HG02678 (cell line): ENCODE results near the gene TMEM229A.
"Not testable (repeated sequence)": the region's sequence is repeated elsewhere in the genome, so short reads cannot be mapped to it uniquely, and the experiment has no call there.

Experiments used
- ATAC-seq: cut with Tn5 transposase; IDR thresholded peaks from one replicate; pipeline ENCODE4 v1.9.1; 2021; ENCODE audit warnings: mild to moderate bottlenecking, moderate library complexity; ENCODE audit not compliant: unreplicated experiment

The TMEM229A gene

GRCh38 chr7:124033095-124033806 is 384 bp upstream of the TMEM229A start:
- ATAC-seq = no peak

GRCh38 chr7:124031919-124032318 is 948 bp downstream of the TMEM229A start:
- ATAC-seq = no peak

DNA sequence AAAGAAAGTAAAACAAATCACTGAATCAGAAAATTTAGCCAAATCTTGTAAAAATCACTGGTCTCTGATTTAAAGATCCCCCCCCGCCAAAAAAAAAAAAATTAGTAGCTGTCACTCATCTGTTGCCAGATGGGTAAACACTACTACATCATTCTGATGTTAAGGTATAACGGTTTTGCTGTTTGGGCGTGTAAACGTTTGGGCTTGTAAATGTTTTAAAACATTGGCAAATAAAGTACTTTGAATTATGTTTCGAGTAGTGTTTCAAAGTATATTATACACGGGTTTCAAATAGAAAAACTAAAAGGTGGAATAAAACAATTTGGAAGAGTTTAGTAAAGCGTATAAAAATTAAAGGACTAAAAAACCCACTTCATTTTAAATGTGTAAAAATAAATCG is 1.5 kb downstream of the TMEM229A start:
- ATAC-seq = no peak

GRCh38 chr7:124030964-124031363 is 1.9 kb downstream of the TMEM229A start:
- no peak for ATAC-seq

DNA sequence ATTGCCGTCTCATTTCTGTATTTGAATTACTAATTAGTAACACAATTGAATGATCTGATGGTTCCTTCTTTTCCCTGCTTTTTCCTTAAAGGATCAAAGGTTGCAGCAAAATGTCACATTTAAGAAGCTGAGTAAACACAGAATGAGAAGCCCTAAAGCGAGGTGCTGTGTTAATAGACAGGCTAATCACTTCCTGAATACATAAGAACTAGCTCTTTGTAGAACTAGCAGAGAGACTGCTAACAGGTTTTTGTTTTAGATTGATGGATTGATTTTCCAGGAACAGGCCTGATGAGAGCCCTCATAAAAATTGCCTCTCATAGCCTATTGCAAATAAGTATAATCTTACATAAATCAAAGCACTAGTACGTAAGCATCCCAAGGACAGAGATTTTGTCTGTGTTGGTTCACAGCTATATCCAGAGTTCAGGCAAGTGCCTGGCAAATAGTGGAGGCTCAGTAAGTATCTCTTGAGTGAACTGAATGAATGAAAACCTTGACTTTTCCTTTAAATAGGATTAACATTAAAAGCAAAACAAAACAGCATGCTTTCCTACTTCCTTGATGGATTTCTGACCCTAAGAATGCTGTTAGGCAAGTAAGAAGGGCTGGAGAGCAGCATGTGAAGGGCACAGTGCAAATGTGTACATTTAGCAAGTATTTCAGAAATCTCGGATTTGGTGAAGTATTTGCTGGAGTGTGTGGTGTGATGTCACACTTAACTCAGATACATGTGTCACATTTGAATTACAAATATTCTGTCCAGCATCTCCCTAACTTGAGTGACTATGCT is 3.3 kb downstream of the TMEM229A start:
- no peak for ATAC-seq

DNA sequence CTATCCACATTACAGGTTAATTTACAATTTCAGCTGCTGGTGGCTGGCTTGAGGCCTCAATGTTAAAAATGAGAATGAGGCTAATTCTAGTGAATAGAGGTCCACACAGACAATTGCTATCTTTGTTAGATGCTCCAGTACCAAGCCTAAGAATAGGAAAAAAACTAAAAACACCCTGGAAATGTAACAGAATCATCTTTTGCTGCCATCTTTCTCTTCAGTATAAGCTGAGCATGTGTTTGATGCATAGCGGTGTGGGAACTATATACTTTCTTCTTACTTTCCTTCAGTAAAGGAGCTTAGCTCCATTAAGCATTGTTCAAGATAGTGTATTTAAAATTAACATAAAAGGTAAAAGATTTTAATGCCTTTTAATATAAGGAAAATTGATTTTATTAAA is 5.6 kb downstream of the TMEM229A start:
- no peak for ATAC-seq

DNA sequence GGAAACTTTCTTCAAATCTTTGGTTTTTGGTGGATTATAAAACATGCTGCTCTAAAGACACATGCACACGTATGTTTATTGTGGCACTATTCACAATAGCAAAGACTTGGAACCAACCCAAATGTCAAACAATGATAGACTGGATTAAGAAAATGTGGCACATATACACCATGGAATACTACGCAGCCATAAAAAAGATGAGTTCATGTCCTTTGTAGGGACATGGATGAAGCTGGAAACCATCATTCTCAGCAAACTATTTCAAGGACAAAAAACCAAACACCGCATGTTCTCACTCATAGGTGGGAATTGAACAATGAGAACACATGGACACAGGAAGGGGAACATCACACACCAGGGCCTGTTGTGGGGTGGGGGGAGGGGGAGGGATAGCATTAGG is 8.5 kb downstream of the TMEM229A start:
- ATAC-seq = not testable (repeated sequence)

DNA sequence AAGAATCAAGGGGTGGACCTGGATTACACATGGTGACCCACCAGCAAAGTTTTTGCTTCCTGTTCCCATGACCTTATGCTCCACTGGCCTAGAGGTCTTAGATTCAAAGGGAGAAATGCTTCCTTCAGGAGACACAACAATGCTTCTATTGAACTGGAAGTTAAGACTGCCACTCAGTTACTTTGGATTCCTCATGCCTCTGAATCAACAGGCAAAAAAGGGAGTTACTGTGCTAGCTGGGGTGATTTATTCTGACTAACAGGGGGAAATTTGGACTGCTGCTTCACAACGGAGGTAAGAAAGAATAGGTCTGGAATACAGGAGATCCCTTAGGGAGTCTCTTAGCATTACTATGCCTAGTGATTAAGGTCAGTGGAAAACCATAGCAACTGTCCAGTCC is 10.3 kb downstream of the TMEM229A start:
- no peak for ATAC-seq

- ATAC-seq = no peak
Measured at GRCh38 chr7:124020060-124020459, 12.8 kb downstream of the TMEM229A start.

- ATAC-seq = no peak
Measured at GRCh38 chr7:124013306-124013705, 19.6 kb downstream of the TMEM229A start.

GRCh38 chr7:124012864-124013263 is 20.0 kb downstream of the TMEM229A start:
- ATAC-seq = no peak

DNA sequence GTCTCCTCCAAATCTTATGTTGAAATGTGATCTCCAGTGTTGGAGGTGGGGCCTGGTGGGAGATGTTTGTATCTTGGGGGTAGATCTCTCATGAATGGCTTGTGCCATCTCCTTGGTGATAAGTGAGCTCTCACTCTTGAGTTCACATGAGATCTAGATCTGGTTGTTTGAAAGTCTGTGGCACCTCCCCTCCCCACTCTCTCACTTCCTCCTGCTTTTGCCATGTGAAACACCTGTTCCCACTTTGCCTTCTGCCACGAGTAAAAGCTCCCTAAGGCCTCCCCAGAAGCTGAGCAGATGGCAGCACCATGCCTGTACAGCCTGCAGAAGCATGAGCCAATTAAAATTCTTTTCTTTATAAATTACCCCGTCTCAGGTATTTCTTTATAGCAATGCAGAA is 23.5 kb downstream of the TMEM229A start:
- no peak for ATAC-seq

DNA sequence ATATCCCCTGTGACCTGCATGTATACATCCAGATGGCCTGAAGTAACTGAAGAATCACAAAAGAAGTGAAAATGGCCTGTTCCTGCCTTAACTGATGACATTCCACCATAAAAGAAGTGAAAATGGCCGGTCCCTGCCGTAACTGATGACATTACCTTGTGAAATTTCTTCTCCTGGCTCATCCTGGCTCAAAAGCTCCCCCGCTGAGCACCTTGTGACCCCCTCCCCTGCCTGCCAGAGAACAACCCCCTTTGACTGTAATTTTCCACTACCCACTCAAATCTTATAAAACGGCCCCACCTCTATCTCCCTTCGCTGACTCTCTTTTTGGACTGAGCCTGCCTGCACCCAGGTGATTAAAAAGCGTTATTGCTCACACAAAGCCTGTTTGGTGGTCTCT is 24.6 kb downstream of the TMEM229A start:
- not testable (repeated sequence) for ATAC-seq

GRCh38 chr7:123999703-124000102 is 33.2 kb downstream of the TMEM229A start:
- ATAC-seq = no peak

DNA sequence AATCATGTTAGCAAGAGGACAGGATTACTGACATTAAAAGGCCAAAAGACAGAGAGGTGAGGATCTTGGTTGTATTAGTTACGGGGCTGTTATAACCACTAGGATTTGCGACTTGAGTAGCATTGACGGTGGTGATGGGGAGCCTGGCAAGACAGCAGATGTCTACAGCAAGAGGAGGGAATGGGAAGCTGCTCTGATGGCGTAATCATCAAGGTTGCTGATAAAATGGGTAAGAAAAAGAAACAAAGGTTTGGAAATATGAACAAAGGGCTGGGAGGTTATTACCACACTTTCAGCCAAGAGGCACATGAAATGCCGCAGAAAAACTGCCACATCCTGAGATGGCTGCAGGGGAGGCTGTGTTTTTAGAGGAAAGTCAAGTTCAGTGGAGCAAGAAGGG is 33.9 kb downstream of the TMEM229A start:
- ATAC-seq = no peak

GRCh38 chr7:123996327-123996625 is 36.6 kb downstream of the TMEM229A start:
- no peak for ATAC-seq

DNA sequence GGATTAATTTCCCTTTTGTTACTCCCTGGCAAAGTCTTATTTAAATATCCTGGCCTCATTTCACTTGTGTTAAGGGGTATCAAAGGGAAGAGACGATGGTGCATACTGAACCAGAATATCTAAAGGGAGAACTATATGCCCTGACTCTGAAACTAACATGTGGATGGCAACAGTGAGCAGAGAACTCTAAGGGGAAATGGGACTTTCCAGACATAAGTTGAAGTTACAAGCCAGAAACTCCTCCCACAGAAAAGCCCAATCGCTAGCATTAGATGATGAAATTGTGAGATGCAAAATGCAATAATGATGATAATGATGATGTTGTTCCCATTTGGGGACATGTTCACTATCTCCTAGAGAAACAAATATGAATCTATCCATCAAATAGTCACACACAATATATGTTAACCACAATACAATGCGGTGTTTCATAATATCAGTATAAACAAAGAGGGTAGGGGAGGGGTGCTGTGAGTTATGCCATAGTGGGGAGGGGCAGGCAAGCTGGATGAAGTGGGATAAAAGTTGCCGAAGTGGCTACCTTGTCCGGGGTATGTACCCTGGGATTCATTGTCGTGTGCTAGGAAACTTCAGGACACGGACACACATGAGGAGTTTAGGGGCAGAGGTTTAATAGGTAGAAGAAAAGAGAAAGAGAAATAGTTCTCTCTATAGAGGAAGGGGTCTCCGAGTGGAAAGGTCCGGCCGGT is 37.1 kb downstream of the TMEM229A start:
- no peak for ATAC-seq

DNA sequence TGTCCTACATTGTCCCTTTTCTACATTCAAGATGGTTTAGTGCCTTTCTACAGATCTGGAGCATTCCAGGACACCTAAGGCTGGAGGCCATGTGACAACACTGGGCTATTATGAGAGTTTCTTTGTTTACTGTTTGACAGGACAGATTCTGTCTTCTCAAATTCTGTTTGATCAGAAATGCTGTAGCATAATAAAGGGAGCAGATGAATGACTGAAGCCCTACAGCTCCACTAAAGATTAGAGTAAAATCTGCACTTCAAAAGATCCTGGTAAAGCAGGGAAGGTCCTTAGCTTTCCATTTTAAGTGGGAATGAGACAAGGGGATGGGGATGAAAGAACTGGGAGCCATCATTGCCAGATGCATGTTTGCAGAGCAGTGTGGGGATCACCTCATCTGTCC is 38.4 kb downstream of the TMEM229A start:
- ATAC-seq = no peak

GRCh38 chr7:123993996-123994395 is 38.9 kb downstream of the TMEM229A start:
- no peak for ATAC-seq

- no peak for ATAC-seq
Measured at GRCh38 chr7:123992913-123993518, 39.9 kb downstream of the TMEM229A start.

DNA sequence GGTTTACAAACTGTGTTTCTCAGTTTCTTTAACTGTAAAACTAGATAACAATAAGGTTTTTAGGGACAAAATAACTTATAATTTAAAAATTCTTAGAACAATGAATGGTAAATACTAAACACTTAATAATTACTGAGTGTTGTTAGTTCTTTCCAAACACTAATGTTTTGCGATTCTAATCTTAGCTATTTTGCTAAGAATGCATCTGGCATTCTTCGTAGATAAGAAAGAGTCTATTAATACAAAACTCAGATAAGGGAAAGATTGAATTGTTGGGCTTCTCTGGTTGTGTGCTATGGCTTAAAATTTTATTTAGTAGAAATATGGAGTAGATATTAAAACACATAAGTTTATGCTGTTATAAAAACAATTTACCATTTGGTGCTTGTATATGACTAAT is 45.4 kb downstream of the TMEM229A start:
- ATAC-seq = no peak
